Osteocyte (in vitro differentiated cells): Measurements from ENCODE around the gene TXNDC8. TPM values are rescaled to one million over a fixed set of nuclear protein-coding genes. Genes with fewer than 3 reads are reported as not detected.

ENCODE experiments used
- DNase-seq: peaks from one replicate; pipeline ENCODE4 v3.0.0; 2021; ENCODE audit warnings: mixed read lengths; ENCODE audit not compliant: unreplicated experiment; ENCODE audit errors: extremely low spot score
- H3K27ac Mint-ChIP-seq: one replicate; pipeline ENCODE4 v1.8.0; 2021; ENCODE audit warnings: mild to moderate bottlenecking, mixed read lengths; ENCODE audit not compliant: unreplicated experiment
- H3K27me3 Mint-ChIP-seq: one replicate; pipeline ENCODE4 v1.8.0; 2021; ENCODE audit warnings: mixed read lengths; ENCODE audit not compliant: unreplicated experiment
- H3K36me3 Mint-ChIP-seq: one replicate; pipeline ENCODE4 v1.8.0; 2021; ENCODE audit warnings: mixed read lengths; ENCODE audit not compliant: unreplicated experiment
- H3K4me1 Mint-ChIP-seq: one replicate; pipeline ENCODE4 v1.8.0; 2021; ENCODE audit warnings: mixed read lengths; ENCODE audit not compliant: unreplicated experiment
- H3K4me3 Mint-ChIP-seq: one replicate; pipeline ENCODE4 v1.8.0; 2021; ENCODE audit warnings: mild to moderate bottlenecking, moderate library complexity, mixed read lengths; ENCODE audit not compliant: unreplicated experiment
- H3K9me3 Mint-ChIP-seq: one replicate; pipeline ENCODE4 v1.8.0; 2021; ENCODE audit warnings: mixed read lengths; ENCODE audit not compliant: unreplicated experiment
- CTCF ChIP-seq: fragments of 200-600 bp; sonication (generic); IDR thresholded peaks from 2 replicates; pipeline ENCODE4 v1.5.0; 2021; ENCODE audit warnings: antibody characterized with exemption, mild to moderate bottlenecking, moderate library complexity
- total RNA-seq: library from RNA; stranded (reverse); gene quantifications from 2 replicates; pipeline ENCODE4 v1.2.1, GENCODE V29; 2021

TXNDC8 gene
- total RNA-seq, 1 donor from 2014 or later = not detected

DNA sequence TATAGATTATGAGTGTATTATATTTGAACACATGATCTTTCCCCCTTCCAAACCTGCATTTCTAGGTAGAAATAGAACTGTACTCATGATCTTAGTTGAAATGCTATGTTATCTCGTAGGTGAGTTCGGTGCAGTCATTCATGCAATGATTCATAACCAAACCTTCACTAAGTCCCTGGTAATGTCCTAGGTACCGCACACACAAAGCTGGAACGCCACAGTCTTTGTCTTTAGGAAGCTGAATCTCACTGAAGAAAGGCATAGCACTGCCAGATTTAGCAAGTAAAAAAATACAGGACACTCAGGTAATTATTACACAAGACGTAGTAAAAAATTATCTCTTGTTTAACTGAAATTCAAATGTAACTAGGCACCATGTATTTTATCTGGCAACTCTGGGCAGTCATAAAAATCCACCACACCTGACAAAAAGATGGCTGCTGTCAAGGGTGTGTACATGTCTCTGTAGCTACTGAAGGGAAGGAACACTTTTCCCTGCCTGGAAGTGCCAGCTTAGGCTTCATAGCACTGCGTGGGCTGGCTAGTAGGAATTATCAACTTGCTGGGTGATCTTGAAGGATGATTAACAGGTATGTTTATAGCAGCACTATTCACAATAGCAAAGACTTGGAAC lies 53.3 kb downstream of the TXNDC8 start:
- no peaks in the 10 kb centered on the region for H3K4me1 Mint-ChIP-seq
- H3K36me3 Mint-ChIP-seq = no peaks in the 10 kb centered on the region
- H3K27me3 Mint-ChIP-seq = peaks cover 4% of the 10 kb centered on the region
- DNase-seq = no peak
- H3K27ac Mint-ChIP-seq = no peak overlapping the region
- no peak overlapping the region for H3K4me3 Mint-ChIP-seq
- TF ChIP-seq CTCF = no peak
- H3K9me3 Mint-ChIP-seq = no peaks in the 10 kb centered on the region

GRCh38 chr9:110283751-110284150 lies 53.9 kb downstream of the TXNDC8 start:
- Mint-ChIP-seq H3K9me3 (no peaks in the 10 kb centered on the region), H3K27me3 (peaks cover 4% of the 10 kb centered on the region), H3K4me3 (no peak overlapping the region), H3K4me1 (no peaks in the 10 kb centered on the region), H3K36me3 (no peaks in the 10 kb centered on the region), H3K27ac (no peak overlapping the region)
- DNase-seq = no peak
- no peak for TF ChIP-seq CTCF

- Mint-ChIP-seq H3K36me3 (no peaks in the 10 kb centered on the region), H3K4me1 (no peaks in the 10 kb centered on the region), H3K27ac (no peak overlapping the region), H3K27me3 (peaks cover 2% of the 10 kb centered on the region), H3K4me3 (no peak overlapping the region), H3K9me3 (no peaks in the 10 kb centered on the region)
- DNase-seq = no peak
- TF ChIP-seq CTCF = no peak
Observed at GRCh38 chr9:110282739-110283081, 55.0 kb downstream of the TXNDC8 start.

DNA sequence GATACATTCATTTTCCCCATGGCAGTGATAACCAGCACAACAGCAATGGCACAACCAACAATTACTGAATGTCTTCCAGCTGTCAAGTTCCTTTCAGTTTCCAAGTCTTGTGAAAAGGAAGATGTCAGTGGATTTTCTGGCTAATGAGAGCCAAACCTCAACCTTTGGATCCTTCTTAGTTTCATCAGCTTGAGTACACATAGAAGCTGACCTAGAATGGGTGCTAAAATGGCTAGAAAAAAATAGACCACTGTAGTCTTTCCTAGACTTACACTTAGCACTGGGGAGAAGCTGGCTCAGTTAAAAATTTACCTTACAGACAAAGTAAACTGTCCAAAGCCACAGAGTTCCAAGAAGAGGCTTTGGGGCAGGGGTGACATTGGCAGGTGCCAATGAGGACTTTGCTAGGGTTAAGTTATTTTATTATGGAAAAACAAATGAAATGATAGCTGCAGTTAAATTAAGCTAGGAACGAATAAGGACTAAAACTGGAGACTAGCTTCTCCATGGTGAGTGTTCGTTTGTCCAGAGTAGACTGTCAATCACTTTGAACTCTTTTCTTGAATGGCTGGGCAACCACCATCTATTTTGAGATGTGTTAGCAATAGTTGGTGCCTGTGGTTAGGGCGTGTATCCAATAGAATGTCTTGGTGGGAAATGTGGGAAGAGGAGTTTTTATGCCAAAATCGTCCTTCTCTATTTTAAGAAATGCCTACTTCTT lies 55.5 kb downstream of the TXNDC8 start:
- Mint-ChIP-seq H3K36me3 (no peaks in the 10 kb centered on the region), H3K9me3 (no peaks in the 10 kb centered on the region), H3K4me1 (no peaks in the 10 kb centered on the region), H3K27me3 (peaks cover 2% of the 10 kb centered on the region), H3K27ac (no peak overlapping the region), H3K4me3 (no peak overlapping the region)
- TF ChIP-seq CTCF = no peak
- no peak for DNase-seq

DNA sequence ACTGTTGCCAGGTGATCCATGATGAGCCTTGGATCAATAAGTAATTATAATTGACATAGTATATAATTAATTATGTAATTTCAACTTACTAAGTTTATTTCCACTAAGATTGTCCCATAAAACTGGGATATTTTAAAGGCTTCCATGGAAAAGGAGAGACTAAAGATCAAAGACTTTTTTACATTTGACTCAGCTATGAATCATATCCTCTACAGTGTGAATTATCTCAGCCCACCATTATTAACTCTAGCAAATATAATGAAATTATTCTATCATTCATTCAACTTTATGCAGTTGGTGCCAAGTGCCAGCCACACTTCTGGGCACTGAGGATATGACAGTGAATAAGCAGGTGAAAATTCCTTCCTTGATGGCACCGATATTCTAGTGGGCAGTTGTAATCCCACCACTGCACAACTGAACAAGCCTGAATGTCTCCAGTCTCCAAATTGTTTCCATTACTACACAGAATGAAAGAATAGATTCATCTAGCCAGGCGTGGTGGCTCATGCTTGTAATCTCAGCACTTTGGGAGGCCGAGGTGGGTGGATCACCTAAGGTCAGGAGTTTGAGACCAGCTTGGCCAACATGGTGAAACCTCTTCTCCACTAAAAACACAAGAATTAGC lies 59.5 kb downstream of the TXNDC8 start:
- TF ChIP-seq CTCF = no peak
- Mint-ChIP-seq H3K4me1 (no peaks in the 10 kb centered on the region), H3K27ac (no peak overlapping the region), H3K27me3 (peaks cover 2% of the 10 kb centered on the region), H3K9me3 (no peaks in the 10 kb centered on the region), H3K36me3 (no peaks in the 10 kb centered on the region), H3K4me3 (no peak overlapping the region)
- no peak for DNase-seq
